WTC11 (cell line): ENCODE measurements around the gene CEP72. TPM values are rescaled to one million over a fixed set of nuclear protein-coding genes. Genes with fewer than 3 reads are reported as not detected.

Source experiments
- ATAC-seq: fragments of 200-7000 bp; cut with Tn5 transposase; 2 replicates; pipeline ENCODE4 v1.10.0; 2021; ENCODE audit warnings: mild to moderate bottlenecking, moderate library complexity
- CTCF ChIA-PET: fragments of 300-600 bp; sonication (Branson Sonifier 250); formaldehyde crosslinking; loops from one replicate; lab custom pipeline; 2021; ENCODE audit warnings: antibody characterized with exemption; lab: Charles Lee
- POLR2A ChIA-PET: fragments of 350-600 bp; sonication (Branson Sonifier 250); formaldehyde crosslinking; loops from one replicate; lab custom pipeline; 2021; ENCODE audit warnings: antibody characterized with exemption; lab: Charles Lee
- DNase-seq: peaks from one replicate; pipeline ENCODE4 v3.0.0; 2021; ENCODE audit warnings: low spot score
- H3K27ac Mint-ChIP-seq: 2 replicates; pipeline ENCODE4 v1.8.0; 2021; ENCODE audit warnings: mixed read lengths
- H3K27me3 Mint-ChIP-seq: 2 replicates; pipeline ENCODE4 v1.8.0; 2021; ENCODE audit warnings: low read depth, mild to moderate bottlenecking, moderate library complexity, mixed read lengths
- H3K36me3 Mint-ChIP-seq: 2 replicates; pipeline ENCODE4 v1.8.0; 2021; ENCODE audit warnings: mixed read lengths
- H3K4me1 Mint-ChIP-seq: 2 replicates; pipeline ENCODE4 v1.8.0; 2022; ENCODE audit warnings: mixed read lengths
- H3K4me3 Mint-ChIP-seq: 2 replicates; pipeline ENCODE4 v1.8.0; 2021; ENCODE audit warnings: mild to moderate bottlenecking, moderate library complexity, mixed read lengths
- H3K9me3 Mint-ChIP-seq: 2 replicates; pipeline ENCODE4 v1.8.0; 2021; ENCODE audit warnings: mixed read lengths
- AR ChIP-seq: fragments of 250-450 bp; sonication (Bioruptor Pico); IDR thresholded peaks from 2 replicates; pipeline ENCODE4 v1.9.0; 2021; ENCODE audit warnings: mild to moderate bottlenecking
- ARID4B ChIP-seq: sonication (generic); formaldehyde crosslinking; IDR thresholded peaks from 2 replicates; pipeline ENCODE4 v1.8.0; 2023; ENCODE audit warnings: missing genetic modification reagents, mild to moderate bottlenecking, borderline replicate concordance
- ATF1 ChIP-seq: sonication (generic); formaldehyde crosslinking; IDR thresholded peaks from 2 replicates; pipeline ENCODE4 v1.8.1; 2023; ENCODE audit warnings: mild to moderate bottlenecking, moderate library complexity, missing genetic modification reagents
- ATF6 ChIP-seq: sonication (generic); formaldehyde crosslinking; IDR thresholded peaks from 2 replicates; pipeline ENCODE4 v1.8.1; 2023; ENCODE audit warnings: mild to moderate bottlenecking, missing genetic modification reagents
- CBFB ChIP-seq: sonication (generic); formaldehyde crosslinking; IDR thresholded peaks from 2 replicates; pipeline ENCODE4 v1.8.1; 2022; ENCODE audit warnings: mild to moderate bottlenecking, low read depth, missing genetic modification reagents
- ELF4 ChIP-seq: sonication (generic); formaldehyde crosslinking; IDR thresholded peaks from 2 replicates; pipeline ENCODE4 v1.8.1; 2022; ENCODE audit warnings: low read depth, mild to moderate bottlenecking, moderate library complexity, missing genetic modification reagents
- ETV6 ChIP-seq: sonication (generic); formaldehyde crosslinking; IDR thresholded peaks from 2 replicates; pipeline ENCODE4 v1.8.1; 2022; ENCODE audit warnings: mild to moderate bottlenecking, missing genetic modification reagents
- IRF1 ChIP-seq: sonication (generic); formaldehyde crosslinking; IDR thresholded peaks from 2 replicates; pipeline ENCODE4 v1.8.0; 2023; ENCODE audit warnings: missing genetic modification reagents
- JAZF1 ChIP-seq: fragments of 250-450 bp; sonication (Bioruptor Pico); IDR thresholded peaks from 2 replicates; pipeline ENCODE4 v1.9.0; 2021; ENCODE audit warnings: moderate library complexity, mild to moderate bottlenecking, inconsistent platforms
- PREB ChIP-seq: sonication (generic); formaldehyde crosslinking; IDR thresholded peaks from 2 replicates; pipeline ENCODE4 v1.8.1; 2022; ENCODE audit warnings: mild to moderate bottlenecking, missing genetic modification reagents, moderate library complexity, borderline replicate concordance
- TEAD4 ChIP-seq: sonication (generic); formaldehyde crosslinking; IDR thresholded peaks from 2 replicates; pipeline ENCODE4 v1.8.0; 2022; ENCODE audit warnings: mild to moderate bottlenecking, missing genetic modification reagents
- USF1 ChIP-seq: sonication (generic); formaldehyde crosslinking; IDR thresholded peaks from 2 replicates; pipeline ENCODE4 v1.8.0; 2022; ENCODE audit warnings: mild to moderate bottlenecking, missing genetic modification reagents
- ZBTB21 ChIP-seq: sonication (generic); formaldehyde crosslinking; IDR thresholded peaks from 2 replicates; pipeline ENCODE4 v1.8.1; 2023; ENCODE audit warnings: mild to moderate bottlenecking, missing genetic modification reagents, borderline replicate concordance
- ZNF121 ChIP-seq: sonication (generic); formaldehyde crosslinking; IDR thresholded peaks from 2 replicates; pipeline ENCODE4 v1.8.0; 2023; ENCODE audit warnings: missing genetic modification reagents
- ZNF317 ChIP-seq: sonication (generic); formaldehyde crosslinking; IDR thresholded peaks from 2 replicates; pipeline ENCODE4 v1.8.1; 2023; ENCODE audit warnings: low read depth, mild to moderate bottlenecking, moderate library complexity, missing genetic modification reagents, borderline replicate concordance
- ZNF532 ChIP-seq: fragments of 250-450 bp; sonication (Bioruptor Pico); IDR thresholded peaks from 2 replicates; pipeline ENCODE4 v1.9.0; 2021; ENCODE audit warnings: mild to moderate bottlenecking, borderline replicate concordance
- total RNA-seq: library from RNA; stranded (reverse); gene quantifications from 3 replicates; pipeline ENCODE4 v1.2.3, GENCODE V29; 2021

CEP72 gene
- total RNA-seq, 1 experiment from 2014 or later, result 26.6 TPM

- TF ChIP-seq ATF1 (CRISPR knock-in tag), result no peak
- TF ChIP-seq TEAD4 (CRISPR knock-in tag), result no peak
- no peak for TF ChIP-seq JAZF1 (CRISPR knock-in tag)
- TF ChIP-seq PREB (CRISPR knock-in tag), result no peak
Measured at GRCh38 chr5:590346-590745, 21.8 kb upstream of the CEP72 start (continued).

GRCh38 chr5:591746-592145 lies 20.4 kb upstream of the CEP72 start:
- H3K9me3 Mint-ChIP-seq, result peaks cover 3% of the 10 kb centered on the region; the same call in 1 of the 2 replicates
- H3K4me1 Mint-ChIP-seq, result peaks cover 7% of the 10 kb centered on the region
- ChIA-PET CTCF (interaction anchor here (1.3 kb wide), 1 partner anchor 21 kb away, joined by 3 read pairs; no protein-coding TSS in a partner anchor), POLR2A (no interaction called here)
- 0 out of 2 replicates have a peak overlapping the region, but pooled peaks have one; percentile 32 for H3K27ac Mint-ChIP-seq
- ATAC-seq (no peak), DNase-seq (no peak)
- TF ChIP-seq ZBTB21 (CRISPR knock-in tag), result 0 out of 2 replicates have a peak, but pooled peaks have one; percentile 24
- TF ChIP-seq ETV6, result no peak
- peaks cover 54% of the 10 kb centered on the region for H3K27me3 Mint-ChIP-seq
- no peaks in the 10 kb centered on the region for H3K36me3 Mint-ChIP-seq
- no peak overlapping the region for H3K4me3 Mint-ChIP-seq

GRCh38 chr5:592158-592557 lies 20.0 kb upstream of the CEP72 start:
- no peak overlapping the region for H3K27ac Mint-ChIP-seq
- H3K36me3 Mint-ChIP-seq, result no peaks in the 10 kb centered on the region
- no peak overlapping the region for H3K4me3 Mint-ChIP-seq
- H3K4me1 Mint-ChIP-seq, result peaks cover 7% of the 10 kb centered on the region
- H3K9me3 Mint-ChIP-seq, result peaks cover 3% of the 10 kb centered on the region; the same call in 1 of the 2 replicates
- DNase-seq (no peak), ATAC-seq (peak; percentile 44; the same call in 1 of the 2 replicates)
- H3K27me3 Mint-ChIP-seq, result peaks cover 58% of the 10 kb centered on the region
- ChIA-PET POLR2A (no interaction called here), CTCF (interaction anchor here (1.3 kb wide), 1 partner anchor 21 kb away, joined by 3 read pairs; no protein-coding TSS in a partner anchor)
- TF ChIP-seq ZNF121 (CRISPR knock-in tag) (no peak), USF1 (no peak), ATF6 (no peak), ARID4B (CRISPR knock-in tag) (no peak), CBFB (no peak), IRF1 (no peak), AR (CRISPR knock-in tag) (no peak), ELF4 (CRISPR knock-in tag) (no peak), ZNF317 (CRISPR knock-in tag) (no peak), ZNF532 (CRISPR knock-in tag) (no peak)
